Measurements from ENCODE around the gene MPV17L2. TPM values are rescaled to one million over a fixed set of nuclear protein-coding genes. Genes with fewer than 3 reads are reported as not detected.

The MPV17L2 gene
- total and polyA plus RNA-seq, 2 donors (not counting 1 experiment from before 2014, with no cell fraction given), result 8.6 to 23.0 TPM

GRCh38 chr19:18159810-18160209 lies 33.2 kb upstream of the MPV17L2 start:
- H3K9me3 ChIP-seq (ENCODE audit: control extremely low read depth in 1 of 3, control insufficient read depth in 2 of 3, insufficient read depth in 1 of 3, low read length in 2 of 3), result no peaks in the 10 kb centered on the region
- no peak overlapping the region for H3K4me2 ChIP-seq (replicated peaks; ENCODE audit: low read depth, low read length, poor library complexity, severe bottlenecking)
- Mint-ChIP-seq H3K4me3 (peak overlapping the region; percentile 65), H3K4me1 (peaks cover 13% of the 10 kb centered on the region), H3K27me3 (no peaks in the 10 kb centered on the region), H3K27ac (no peak overlapping the region), H3K9me3 (ENCODE audit: insufficient read depth) (no peaks in the 10 kb centered on the region)
- CTCF ChIA-PET, result interaction anchor here (0.9 to 1.1 kb wide), 4 partner anchors 9 to 95 kb away, joined by 3 to 5 read pairs (median 4); a partner anchor contains a TSS
- peaks cover 8% of the 10 kb centered on the region for H3K79me2 ChIP-seq (ENCODE audit: control insufficient read depth, insufficient read depth, low read length)
- peaks cover 7% of the 10 kb centered on the region for H4K20me1 ChIP-seq (ENCODE audit: control insufficient read depth, insufficient read depth, low read length, poor library complexity, severe bottlenecking)
- POLR2A ChIA-PET, result interaction anchor here (1.3 kb wide), 1 partner anchor 145 kb away, joined by 3 read pairs; no protein-coding TSS in a partner anchor
- DNase-seq (no peak), ATAC-seq (ENCODE audit: low read depth) (no peak)
- peaks cover 0 to 17% of the 10 kb centered on the region in 2 experiments for H3K36me3 ChIP-seq (replicated peaks in 1 of 2; ENCODE audit: control extremely low read depth in 1 of 2, control insufficient read depth in 1 of 2, extremely low read depth in 1 of 2, insufficient read depth in 2 of 2, low read length in 1 of 2)
- H3K27ac ChIP-seq (ENCODE audit: low read length in 2 of 2), result no peak overlapping the region
- H3K9ac ChIP-seq (ENCODE audit: low read length), result no peak overlapping the region
- intact Hi-C loops (cut with micrococcal nuclease), result no loop called here
- TF ChIP-seq CTCF (IDR thresholded peaks at IDR 0.05) (no peak), EZH2 (IDR thresholded peaks at IDR 0.05; ENCODE audit: borderline replicate concordance, insufficient read depth, low read depth, low read length, poor library complexity, severe bottlenecking) (no peak)
- no peaks in the 10 kb centered on the region for H3K27me3 ChIP-seq (replicated peaks in 1 of 4; ENCODE audit: control extremely low read depth in 1 of 4, control insufficient read depth in 3 of 4, insufficient read depth in 4 of 4, low read length in 3 of 4)
- no peak overlapping the region for H2AFZ ChIP-seq (ENCODE audit: insufficient read depth, low read depth, low read length, poor library complexity, severe bottlenecking)
- H3K4me3 ChIP-seq (ENCODE audit: control extremely low read depth in 1 of 5, extremely low read depth in 1 of 5, insufficient read depth in 1 of 5, low read depth in 2 of 5, low read length in 4 of 5), result no peak overlapping the region
- WGBS (ENCODE audit: insufficient coverage), result 98% methylated on average over 7 of the region's 10 CpGs
- H3K4me1 ChIP-seq (ENCODE audit: control insufficient read depth in 2 of 2, insufficient read depth in 2 of 2, low read length in 2 of 2), result peaks cover 13 to 19% of the 10 kb centered on the region in 2 donors

- TF ChIP-seq EZH2 (IDR thresholded peaks at IDR 0.05; ENCODE audit: borderline replicate concordance, insufficient read depth, low read depth, low read length, poor library complexity, severe bottlenecking), result no peak
- no peak for TF ChIP-seq CTCF (IDR thresholded peaks at IDR 0.05)
- peak overlapping the region; percentile 65 for H3K4me3 Mint-ChIP-seq
- H3K36me3 ChIP-seq (replicated peaks in 1 of 2; ENCODE audit: control extremely low read depth in 1 of 2, control insufficient read depth in 1 of 2, extremely low read depth in 1 of 2, insufficient read depth in 2 of 2, low read length in 1 of 2), result peaks cover 0 to 18% of the 10 kb centered on the region in 2 experiments
- intact Hi-C loops (cut with micrococcal nuclease), result no loop called here
- peaks cover 13 to 19% of the 10 kb centered on the region in 2 donors for H3K4me1 ChIP-seq (ENCODE audit: control insufficient read depth in 2 of 2, insufficient read depth in 2 of 2, low read length in 2 of 2)
- WGBS (ENCODE audit: insufficient coverage), result 81% methylated on average over 13 of the region's 13 CpGs
- no peak overlapping the region for H3K27ac ChIP-seq (ENCODE audit: low read length in 2 of 2)
- ATAC-seq (ENCODE audit: low read depth) (no peak), DNase-seq (no peak)
- H3K4me1 Mint-ChIP-seq, result peaks cover 12% of the 10 kb centered on the region
- H3K4me3 ChIP-seq (ENCODE audit: control extremely low read depth in 1 of 5, extremely low read depth in 1 of 5, insufficient read depth in 1 of 5, low read depth in 2 of 5, low read length in 4 of 5), result peak overlapping the region in 4 of 5 experiments; percentile 13 to 51 (median 40)
- peaks cover 8% of the 10 kb centered on the region for H3K79me2 ChIP-seq (ENCODE audit: control insufficient read depth, insufficient read depth, low read length)
- CTCF ChIA-PET, result interaction anchor here (0.6 to 2.0 kb wide), 10 partner anchors 8 to 154 kb away, joined by 3 to 13 read pairs (median 4); partner anchors contain the start of gene PIK3R2
- H3K9me3 ChIP-seq (ENCODE audit: control extremely low read depth in 1 of 3, control insufficient read depth in 2 of 3, insufficient read depth in 1 of 3, low read length in 2 of 3), result no peaks in the 10 kb centered on the region
- H3K9me3 Mint-ChIP-seq (ENCODE audit: insufficient read depth), result no peaks in the 10 kb centered on the region
- H4K20me1 ChIP-seq (ENCODE audit: control insufficient read depth, insufficient read depth, low read length, poor library complexity, severe bottlenecking), result no peaks in the 10 kb centered on the region
- no peaks in the 10 kb centered on the region for H3K27me3 Mint-ChIP-seq
- POLR2A ChIA-PET, result interaction anchor here (0.7 to 1.3 kb wide), 4 partner anchors 47 to 219 kb away, joined by 3 to 6 read pairs (median 3); partner anchors contain the start of gene JUND
- peak overlapping the region; percentile 85 for H3K4me2 ChIP-seq (replicated peaks; ENCODE audit: low read depth, low read length, poor library complexity, severe bottlenecking)
- H2AFZ ChIP-seq (ENCODE audit: insufficient read depth, low read depth, low read length, poor library complexity, severe bottlenecking), result peak overlapping the region; percentile 65
- H3K27me3 ChIP-seq (replicated peaks in 1 of 4; ENCODE audit: control extremely low read depth in 1 of 4, control insufficient read depth in 3 of 4, insufficient read depth in 4 of 4, low read length in 3 of 4), result no peaks in the 10 kb centered on the region
- H3K9ac ChIP-seq (ENCODE audit: low read length), result peak overlapping the region; percentile 43
- H3K27ac Mint-ChIP-seq, result peak overlapping the region; percentile 76
Measured at GRCh38 chr19:18160493-18160970, 32.5 kb upstream of the MPV17L2 start.
